WERI-Rb-1 (cell line): ENCODE data around the gene TFIP11.

Source experiments
- DNase-seq: peaks from one replicate; pipeline ENCODE4 v3.0.0-alpha.2; 2020
- H3K27ac ChIP-seq: fragments of 250-450 bp; sonication (Bioruptor Pico); 2 replicates; pipeline ENCODE4 v1.5.1; 2020; ENCODE audit warnings: mild to moderate bottlenecking, moderate library complexity
- H3K27me3 ChIP-seq: fragments of 250-450 bp; sonication (Bioruptor Pico); 2 replicates; pipeline ENCODE4 v1.5.1; 2021; ENCODE audit warnings: mild to moderate bottlenecking, low read depth, moderate library complexity; ENCODE audit not compliant: insufficient read depth, severe bottlenecking
- H3K36me3 ChIP-seq: fragments of 250-450 bp; sonication (Bioruptor Pico); 2 replicates; pipeline ENCODE4 v1.5.1; 2020; ENCODE audit warnings: mild to moderate bottlenecking, moderate library complexity
- H3K4me3 ChIP-seq: 2 replicates; pipeline ENCODE4 v1.5.1; 2011; ENCODE audit warnings: low read depth, mild to moderate bottlenecking, control low read depth, low read length
- H3K9me3 ChIP-seq: fragments of 250-450 bp; sonication (Bioruptor Pico); 2 replicates; pipeline ENCODE4 v1.5.1; 2021; ENCODE audit warnings: mild to moderate bottlenecking, moderate library complexity; ENCODE audit not compliant: severe bottlenecking
- CTCF ChIP-seq: IDR thresholded peaks from 2 replicates; pipeline ENCODE4 v1.5.1; 2011; ENCODE audit warnings: low read depth, mild to moderate bottlenecking, control low read depth, inconsistent platforms, low read length

Gene TFIP11

DNA sequence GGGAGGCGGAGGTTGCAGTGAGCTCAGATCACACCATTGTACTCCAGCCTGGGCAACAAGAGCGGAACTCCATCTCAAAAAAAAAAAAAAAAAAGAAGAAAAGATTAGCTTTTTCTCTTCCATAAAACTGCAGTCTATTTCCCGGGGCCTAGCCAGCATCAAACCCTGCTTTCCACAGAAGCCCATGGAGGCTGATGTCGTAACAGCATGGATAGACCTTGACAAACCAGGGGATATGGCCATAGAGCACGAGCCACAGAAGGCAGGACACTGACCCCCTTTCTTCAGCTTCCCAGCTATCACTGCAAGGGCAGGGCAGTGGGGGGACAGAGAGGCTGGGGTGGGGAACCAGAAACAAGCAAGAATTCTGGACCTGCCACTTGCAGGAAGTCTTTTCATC, 50.2 kb downstream of the TFIP11 start:
- H3K36me3 ChIP-seq: peaks cover 54% of the 10 kb centered on the region
- no peak for DNase-seq
- H3K4me3 ChIP-seq: no peak overlapping the region
- H3K27ac ChIP-seq: peak overlapping the region; percentile 45
- no peaks in the 10 kb centered on the region for H3K27me3 ChIP-seq
- TF ChIP-seq CTCF: no peak
- no peaks in the 10 kb centered on the region for H3K9me3 ChIP-seq

GRCh38 chr22:26461188-26461810, 51.0 kb downstream of the TFIP11 start:
- no peaks in the 10 kb centered on the region for H3K27me3 ChIP-seq
- peaks cover 52% of the 10 kb centered on the region for H3K36me3 ChIP-seq
- no peaks in the 10 kb centered on the region for H3K9me3 ChIP-seq
- peak overlapping the region; percentile 26 for H3K27ac ChIP-seq
- H3K4me3 ChIP-seq: no peak overlapping the region
- peak; percentile 86 for TF ChIP-seq CTCF
- peak; percentile 92 for DNase-seq

GRCh38 chr22:26460202-26460601, 52.1 kb downstream of the TFIP11 start:
- peaks cover 41% of the 10 kb centered on the region for H3K36me3 ChIP-seq
- no peaks in the 10 kb centered on the region for H3K27me3 ChIP-seq
- no peaks in the 10 kb centered on the region for H3K9me3 ChIP-seq
- DNase-seq: no peak
- no peak overlapping the region; the same call in 1 of the 2 replicates for H3K27ac ChIP-seq
- H3K4me3 ChIP-seq: no peak overlapping the region
- TF ChIP-seq CTCF: no peak

DNA sequence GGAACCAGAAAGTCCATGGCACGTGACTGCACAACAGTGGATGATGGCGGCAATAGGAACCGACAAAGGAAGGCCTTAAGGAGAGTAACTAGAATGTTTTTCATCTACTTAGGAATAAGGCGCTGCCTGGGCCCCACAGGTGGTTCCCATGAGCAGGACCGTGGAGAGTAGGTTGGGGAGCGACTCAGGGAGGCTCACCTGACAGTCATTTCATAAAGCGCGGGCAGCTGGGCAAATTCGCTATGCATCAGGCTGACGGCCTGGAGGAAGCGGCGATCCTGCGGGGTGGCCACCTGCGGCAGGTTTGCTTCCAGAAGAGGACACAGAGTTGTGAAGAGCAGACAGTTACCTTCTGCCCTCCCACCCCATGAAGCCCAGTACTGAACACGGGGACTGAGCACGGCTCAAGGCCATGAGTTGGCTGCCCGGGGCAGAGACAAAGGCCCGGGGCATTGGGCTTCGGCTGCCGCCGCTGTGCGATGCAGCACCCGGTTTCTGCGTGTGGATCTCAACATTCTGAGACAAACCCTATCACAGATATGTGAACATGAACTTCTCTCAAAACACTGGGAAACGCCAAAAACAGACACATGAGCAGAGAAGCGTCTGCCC, 54.5 kb downstream of the TFIP11 start:
- Histone ChIP-seq H3K4me3 (no peak overlapping the region), H3K36me3 (peaks cover 28% of the 10 kb centered on the region), H3K27ac (peak overlapping the region; percentile 33; the same call in 1 of the 2 replicates), H3K9me3 (no peaks in the 10 kb centered on the region), H3K27me3 (no peaks in the 10 kb centered on the region)
- DNase-seq: no peak
- TF ChIP-seq CTCF: no peak

DNA sequence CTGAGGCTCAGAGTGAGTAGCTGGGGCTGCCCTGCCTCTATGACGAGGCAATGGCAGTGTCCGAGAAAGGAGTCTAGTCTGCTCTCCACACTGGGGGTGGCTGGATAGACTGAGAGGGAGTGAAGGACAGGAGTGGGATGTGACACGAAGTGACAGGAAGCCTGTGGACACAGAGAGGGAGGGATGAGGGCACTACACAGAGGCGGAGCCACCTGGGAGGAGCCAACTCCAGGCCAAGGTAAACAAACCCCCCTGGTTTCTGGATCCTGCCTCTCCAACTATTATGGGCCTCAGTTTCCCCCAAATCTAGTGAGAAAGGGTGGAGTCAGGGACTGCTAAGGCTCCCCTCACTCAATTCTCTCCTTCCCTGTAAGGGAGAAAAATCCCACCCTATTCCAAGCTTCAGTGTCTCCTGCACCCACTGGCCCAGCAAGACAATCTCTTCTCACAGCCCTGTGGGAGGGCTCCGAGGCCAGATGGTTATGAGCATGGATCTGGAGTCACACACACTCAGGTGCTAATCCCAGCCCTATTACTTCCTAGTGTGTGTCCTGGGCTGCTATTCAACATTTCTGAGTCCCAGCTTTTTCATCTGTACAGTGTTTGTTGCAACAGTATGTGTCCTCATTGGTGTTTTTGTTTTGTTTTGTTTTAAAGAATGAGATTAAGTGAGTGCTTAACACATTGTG, 58.3 kb downstream of the TFIP11 start:
- no peak overlapping the region for H3K4me3 ChIP-seq
- H3K27ac ChIP-seq: peak overlapping the region; percentile 65
- H3K36me3 ChIP-seq: peaks cover 36% of the 10 kb centered on the region
- DNase-seq: peak; percentile 86
- TF ChIP-seq CTCF: no peak
- H3K27me3 ChIP-seq: no peaks in the 10 kb centered on the region
- no peaks in the 10 kb centered on the region for H3K9me3 ChIP-seq
